Measurements from ENCODE around the gene ESR1.

DNA sequence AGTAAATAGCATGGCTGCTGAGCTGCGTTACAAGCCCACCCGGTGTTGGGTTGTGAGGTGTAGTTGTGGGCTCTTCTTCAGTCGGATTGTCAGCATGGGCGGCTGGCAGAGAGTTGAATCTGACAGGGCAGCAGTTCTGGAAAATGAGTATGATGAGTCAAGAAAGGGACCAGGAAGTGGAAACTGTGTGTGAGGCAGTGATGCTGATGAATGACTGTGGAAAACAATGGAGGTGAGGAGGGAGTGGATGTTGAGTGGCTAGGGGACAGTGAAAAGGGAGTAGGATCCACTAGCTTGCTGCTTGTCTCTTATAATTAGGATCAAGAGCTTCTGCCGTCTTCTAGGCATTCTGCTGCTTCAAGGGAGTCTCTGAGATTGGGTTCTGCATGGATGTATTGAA is 154.3 kb downstream of the ESR1 start:
- TF ChIP-seq EZH2 (IDR thresholded peaks at IDR 0.05; ENCODE audit: insufficient read depth, poor library complexity, severe bottlenecking) (no peak), EZH2phosphoT487 (IDR thresholded peaks at IDR 0.05; ENCODE audit: insufficient read depth, low read depth) (no peak)
